ENCODE results near the gene IKZF2. TPM values are rescaled to one million over a fixed set of nuclear protein-coding genes. Genes with fewer than 3 reads are reported as not detected.

The IKZF2 gene
- total and polyA plus RNA-seq, 9 of the 15 experiments (the other 6 are each of a cell fraction or from before 2014, with no cell fraction given): 0.04 to 0.54 (median 0.22) TPM

DNA sequence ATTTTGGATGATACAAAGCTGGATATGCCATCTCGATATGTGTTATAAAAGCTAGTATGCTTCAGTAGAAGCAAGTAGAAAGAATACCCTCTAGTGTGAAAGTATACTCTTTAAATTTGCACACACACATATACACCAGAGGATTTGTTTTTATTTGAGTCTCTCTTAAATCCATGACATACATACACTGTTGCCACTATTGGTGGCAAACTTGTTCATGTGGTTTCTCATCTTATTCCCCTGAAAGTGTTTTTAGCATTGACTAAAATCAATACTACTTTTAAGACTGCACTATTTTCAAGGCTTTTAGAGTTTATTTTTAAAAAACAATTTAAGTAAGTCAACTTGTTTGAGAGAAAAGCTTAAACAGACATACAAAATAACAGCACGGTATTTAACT lies 137.4 kb downstream of the IKZF2 start (continued):
- TF ChIP-seq MYC (IDR thresholded peaks at IDR 0.05; ENCODE audit: low read depth, low read length) (no peak), MYC (CRISPR knock-in tag; IDR thresholded peaks at IDR 0.05; ENCODE audit: borderline replicate concordance, low read depth) (no peak), ZNF830 (CRISPR knock-in tag; IDR thresholded peaks at IDR 0.05) (no peak), PTRF (tag; IDR thresholded peaks at IDR 0.05) (no peak), RNF2 (IDR thresholded peaks at IDR 0.05) (no peak), ZZZ3 (IDR thresholded peaks at IDR 0.05) (no peak)
- TF ChIP-seq, protein P1, sequence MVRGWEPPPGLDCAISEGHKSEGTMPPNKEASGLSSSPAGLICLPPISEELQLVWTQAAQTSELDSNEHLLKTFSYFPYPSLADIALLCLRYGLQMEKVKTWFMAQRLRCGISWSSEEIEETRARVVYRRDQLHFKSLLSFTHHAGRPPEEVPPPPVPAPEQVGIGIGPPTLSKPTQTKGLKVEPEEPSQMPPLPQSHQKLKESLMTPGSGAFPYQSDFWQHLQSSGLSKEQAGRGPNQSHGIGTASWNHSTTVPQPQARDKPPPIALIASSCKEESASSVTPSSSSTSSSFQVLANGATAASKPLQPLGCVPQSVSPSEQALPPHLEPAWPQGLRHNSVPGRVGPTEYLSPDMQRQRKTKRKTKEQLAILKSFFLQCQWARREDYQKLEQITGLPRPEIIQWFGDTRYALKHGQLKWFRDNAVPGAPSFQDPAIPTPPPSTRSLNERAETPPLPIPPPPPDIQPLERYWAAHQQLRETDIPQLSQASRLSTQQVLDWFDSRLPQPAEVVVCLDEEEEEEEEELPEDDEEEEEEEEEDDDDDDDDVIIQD (CRISPR knock-in tag; IDR thresholded peaks at IDR 0.05): no peak

DNA sequence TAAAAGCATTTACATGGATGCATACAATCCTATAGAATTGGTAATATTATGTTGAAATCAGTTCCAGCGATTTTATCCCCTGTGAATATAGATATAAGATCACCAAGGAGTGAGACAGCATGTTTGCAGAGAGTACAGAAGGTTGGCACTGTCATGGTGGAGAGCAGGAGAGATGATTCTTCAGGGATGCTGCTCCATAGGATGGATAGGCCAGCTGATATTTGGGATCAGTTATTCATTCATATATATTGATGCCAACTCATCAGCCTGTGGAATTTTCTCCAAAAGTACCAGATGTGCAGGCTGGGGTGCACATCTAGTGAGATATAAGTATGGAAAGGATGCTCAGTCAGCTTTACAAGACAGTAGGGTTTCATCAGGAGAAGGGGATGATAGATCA lies 139.9 kb downstream of the IKZF2 start:
- no peaks in the 10 kb centered on the region for H3K36me3 ChIP-seq (ENCODE audit: control insufficient read depth, insufficient read depth, low read length)
- no peak for FAIRE-seq
- TF ChIP-seq, protein P2, sequence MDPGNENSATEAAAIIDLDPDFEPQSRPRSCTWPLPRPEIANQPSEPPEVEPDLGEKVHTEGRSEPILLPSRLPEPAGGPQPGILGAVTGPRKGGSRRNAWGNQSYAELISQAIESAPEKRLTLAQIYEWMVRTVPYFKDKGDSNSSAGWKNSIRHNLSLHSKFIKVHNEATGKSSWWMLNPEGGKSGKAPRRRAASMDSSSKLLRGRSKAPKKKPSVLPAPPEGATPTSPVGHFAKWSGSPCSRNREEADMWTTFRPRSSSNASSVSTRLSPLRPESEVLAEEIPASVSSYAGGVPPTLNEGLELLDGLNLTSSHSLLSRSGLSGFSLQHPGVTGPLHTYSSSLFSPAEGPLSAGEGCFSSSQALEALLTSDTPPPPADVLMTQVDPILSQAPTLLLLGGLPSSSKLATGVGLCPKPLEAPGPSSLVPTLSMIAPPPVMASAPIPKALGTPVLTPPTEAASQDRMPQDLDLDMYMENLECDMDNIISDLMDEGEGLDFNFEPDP (CRISPR knock-in tag; IDR thresholded peaks at IDR 0.05): no peak
- TF ChIP-seq, protein P3, sequence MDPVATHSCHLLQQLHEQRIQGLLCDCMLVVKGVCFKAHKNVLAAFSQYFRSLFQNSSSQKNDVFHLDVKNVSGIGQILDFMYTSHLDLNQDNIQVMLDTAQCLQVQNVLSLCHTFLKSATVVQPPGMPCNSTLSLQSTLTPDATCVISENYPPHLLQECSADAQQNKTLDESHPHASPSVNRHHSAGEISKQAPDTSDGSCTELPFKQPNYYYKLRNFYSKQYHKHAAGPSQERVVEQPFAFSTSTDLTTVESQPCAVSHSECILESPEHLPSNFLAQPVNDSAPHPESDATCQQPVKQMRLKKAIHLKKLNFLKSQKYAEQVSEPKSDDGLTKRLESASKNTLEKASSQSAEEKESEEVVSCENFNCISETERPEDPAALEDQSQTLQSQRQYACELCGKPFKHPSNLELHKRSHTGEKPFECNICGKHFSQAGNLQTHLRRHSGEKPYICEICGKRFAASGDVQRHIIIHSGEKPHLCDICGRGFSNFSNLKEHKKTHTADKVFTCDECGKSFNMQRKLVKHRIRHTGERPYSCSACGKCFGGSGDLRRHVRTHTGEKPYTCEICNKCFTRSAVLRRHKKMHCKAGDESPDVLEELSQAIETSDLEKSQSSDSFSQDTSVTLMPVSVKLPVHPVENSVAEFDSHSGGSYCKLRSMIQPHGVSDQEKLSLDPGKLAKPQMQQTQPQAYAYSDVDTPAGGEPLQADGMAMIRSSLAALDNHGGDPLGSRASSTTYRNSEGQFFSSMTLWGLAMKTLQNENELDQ (CRISPR knock-in tag; IDR thresholded peaks at IDR 0.05; ENCODE audit: borderline replicate concordance): no peak
- TF ChIP-seq ZNF717 (CRISPR knock-in tag; IDR thresholded peaks at IDR 0.05) (no peak), POLR3A (IDR thresholded peaks at IDR 0.05; ENCODE audit: borderline replicate concordance, extremely low read depth, insufficient read depth, insufficient read length) (no peak), DPF2 (IDR thresholded peaks at IDR 0.05) (no peak), SP1 (CRISPR knock-in tag; IDR thresholded peaks at IDR 0.05) (no peak)
- TF ChIP-seq, protein P4, sequence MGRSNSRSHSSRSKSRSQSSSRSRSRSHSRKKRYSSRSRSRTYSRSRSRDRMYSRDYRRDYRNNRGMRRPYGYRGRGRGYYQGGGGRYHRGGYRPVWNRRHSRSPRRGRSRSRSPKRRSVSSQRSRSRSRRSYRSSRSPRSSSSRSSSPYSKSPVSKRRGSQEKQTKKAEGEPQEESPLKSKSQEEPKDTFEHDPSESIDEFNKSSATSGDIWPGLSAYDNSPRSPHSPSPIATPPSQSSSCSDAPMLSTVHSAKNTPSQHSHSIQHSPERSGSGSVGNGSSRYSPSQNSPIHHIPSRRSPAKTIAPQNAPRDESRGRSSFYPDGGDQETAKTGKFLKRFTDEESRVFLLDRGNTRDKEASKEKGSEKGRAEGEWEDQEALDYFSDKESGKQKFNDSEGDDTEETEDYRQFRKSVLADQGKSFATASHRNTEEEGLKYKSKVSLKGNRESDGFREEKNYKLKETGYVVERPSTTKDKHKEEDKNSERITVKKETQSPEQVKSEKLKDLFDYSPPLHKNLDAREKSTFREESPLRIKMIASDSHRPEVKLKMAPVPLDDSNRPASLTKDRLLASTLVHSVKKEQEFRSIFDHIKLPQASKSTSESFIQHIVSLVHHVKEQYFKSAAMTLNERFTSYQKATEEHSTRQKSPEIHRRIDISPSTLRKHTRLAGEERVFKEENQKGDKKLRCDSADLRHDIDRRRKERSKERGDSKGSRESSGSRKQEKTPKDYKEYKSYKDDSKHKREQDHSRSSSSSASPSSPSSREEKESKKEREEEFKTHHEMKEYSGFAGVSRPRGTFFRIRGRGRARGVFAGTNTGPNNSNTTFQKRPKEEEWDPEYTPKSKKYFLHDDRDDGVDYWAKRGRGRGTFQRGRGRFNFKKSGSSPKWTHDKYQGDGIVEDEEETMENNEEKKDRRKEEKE (IDR thresholded peaks at IDR 0.05; ENCODE audit: borderline replicate concordance in 1 of 2, control insufficient read depth in 1 of 2, low read depth in 2 of 2, low read length in 1 of 2): no peak

More for the DNA sequence above, 139.9 kb downstream of the IKZF2 start:
- no peak for ATAC-seq
- H4K20me1 ChIP-seq (replicated peaks; ENCODE audit: control insufficient read depth, insufficient read depth, low read length): no peaks in the 10 kb centered on the region
- in situ Hi-C loops (cut with MboI): no loop called here
- no peak overlapping the region for H3K9ac ChIP-seq (ENCODE audit: insufficient read depth in 1 of 2, low read depth in 2 of 2, low read length in 2 of 2)
- H3K4me3 ChIP-seq: no peak overlapping the region
- ChIA-PET POLR2A (no interaction called here), CTCF (ENCODE audit: low intra/inter-chr PET ratio) (no interaction called here)
- 0% methylated on average over 1 of the region's 1 CpG for WGBS (ENCODE audit: insufficient coverage, low coverage, missing lambda C conversion rate)
- no peak overlapping the region for H3K27ac ChIP-seq (ENCODE audit: extremely low read depth, low read depth, low read length)
- no peaks in the 10 kb centered on the region for H3K9me1 ChIP-seq (ENCODE audit: control insufficient read depth, insufficient read depth, low read length)
- no peak overlapping the region for H2AFZ ChIP-seq (ENCODE audit: low read depth, low read length)
- intact Hi-C loops (cut with micrococcal nuclease): no loop called here
- no peaks in the 10 kb centered on the region for H3K4me1 ChIP-seq (replicated peaks in 1 of 2; ENCODE audit: control insufficient read depth in 2 of 2, insufficient read depth in 2 of 2, low read length in 2 of 2)
- DNase-seq (ENCODE audit: extremely low read depth in 1 of 4, low spot score in 3 of 4): no peak
- H3K9me3 ChIP-seq (replicated peaks; ENCODE audit: control insufficient read depth, insufficient read depth, low read depth, low read length): no peaks in the 10 kb centered on the region
- no TSS peak for BruUV-seq (replicated peaks)
- H3K27me3 ChIP-seq (ENCODE audit: control insufficient read depth in 2 of 2, insufficient read depth in 2 of 2, low read length in 2 of 2): no peaks in the 10 kb centered on the region
- no peaks in the 10 kb centered on the region for H3K79me2 ChIP-seq (ENCODE audit: control insufficient read depth, insufficient read depth, low read length)
- H3K4me2 ChIP-seq (ENCODE audit: insufficient read depth, low read length): no peak overlapping the region
